GM03348 (cell line): ENCODE measurements around the gene SFMBT2.
"Not testable (repeated sequence)": the region's sequence is repeated elsewhere in the genome, so short reads cannot be mapped to it uniquely, and the experiment has no call there.

Source experiments
- DNase-seq: peaks from one replicate; pipeline ENCODE4 v3.0.0; 2012; ENCODE audit warnings: low spot score

The SFMBT2 gene

GRCh38 chr10:7184116-7184515, 226.7 kb downstream of the SFMBT2 start:
- not testable (repeated sequence) for DNase-seq

- DNase-seq = not testable (repeated sequence)
These were observed 228.5 kb downstream of the SFMBT2 start for GRCh38 chr10:7182327-7182726.

- no peak for DNase-seq
These were observed 229.4 kb downstream of the SFMBT2 start for GRCh38 chr10:7181420-7181819.

- DNase-seq = no peak
These were observed 231.3 kb downstream of the SFMBT2 start for GRCh38 chr10:7179536-7179935.

GRCh38 chr10:7173948-7174347, 236.9 kb downstream of the SFMBT2 start:
- DNase-seq = no peak

GRCh38 chr10:7171825-7172224, 239.0 kb downstream of the SFMBT2 start:
- no peak for DNase-seq

GRCh38 chr10:7170626-7171322, 240.1 kb downstream of the SFMBT2 start:
- DNase-seq = no peak

- DNase-seq = no peak
These were observed 242.4 kb downstream of the SFMBT2 start for GRCh38 chr10:7168414-7168813.

- no peak for DNase-seq
These were observed 245.2 kb downstream of the SFMBT2 start for GRCh38 chr10:7165500-7166177.

- DNase-seq = no peak
These were observed 245.9 kb downstream of the SFMBT2 start for GRCh38 chr10:7164955-7165354.

GRCh38 chr10:7162331-7162730, 248.5 kb downstream of the SFMBT2 start:
- no peak for DNase-seq

- no peak for DNase-seq
These were observed 249.2 kb downstream of the SFMBT2 start for GRCh38 chr10:7161484-7162250.

- no peak for DNase-seq
These were observed 250.9 kb downstream of the SFMBT2 start for GRCh38 chr10:7159928-7160327.

- no peak for DNase-seq
These were observed 251.3 kb downstream of the SFMBT2 start for GRCh38 chr10:7159517-7159916.

GRCh38 chr10:7157091-7157490, 253.7 kb downstream of the SFMBT2 start:
- DNase-seq = no peak

GRCh38 chr10:7153750-7154149, 257.1 kb downstream of the SFMBT2 start:
- no peak for DNase-seq

GRCh38 chr10:7152982-7153381, 257.9 kb downstream of the SFMBT2 start:
- no peak for DNase-seq

GRCh38 chr10:7152341-7152740, 258.5 kb downstream of the SFMBT2 start:
- no peak for DNase-seq

- no peak for DNase-seq
These were observed 259.3 kb downstream of the SFMBT2 start for GRCh38 chr10:7151538-7151937.

GRCh38 chr10:7150349-7150748, 260.5 kb downstream of the SFMBT2 start:
- DNase-seq = no peak

GRCh38 chr10:7146189-7146588, 264.6 kb downstream of the SFMBT2 start:
- no peak for DNase-seq

GRCh38 chr10:7136016-7136415, 274.8 kb downstream of the SFMBT2 start:
- no peak for DNase-seq

- DNase-seq = no peak
These were observed 275.6 kb downstream of the SFMBT2 start for GRCh38 chr10:7135188-7135587.
